Activated naive CD4-positive, alpha-beta T cell treated with anti-CD3 and anti-CD28 coated beads, Interleukin-2, amount 50 U/mL, for 72 hours (primary cell): ENCODE data around the gene NKX1-1. TPM values are rescaled to one million over a fixed set of nuclear protein-coding genes. Genes with fewer than 3 reads are reported as not detected.

Experiments used
- ATAC-seq, 2 donors: fragments of 150-1000 bp; cut with Tn5 transposase; 2 replicates each; pipeline ENCODE4 v1.10.0; 2021; ENCODE audit warnings: mild to moderate bottlenecking in 2 of 2, moderate library complexity in 2 of 2
- DNase-seq, 2 donors: peaks; one replicate each; pipeline ENCODE4 v3.0.0; 2021 to 2022; ENCODE audit warnings: low spot score in 2 of 2
- H3K27ac Mint-ChIP-seq, 2 donors: one replicate each; pipeline ENCODE4 v1.8.0; 2022; ENCODE audit warnings: mild to moderate bottlenecking in 2 of 2, mixed read lengths in 2 of 2
- H3K36me3 Mint-ChIP-seq, 2 donors: one replicate each; pipeline ENCODE4 v1.8.0; 2022; ENCODE audit warnings: mixed read lengths in 2 of 2
- H3K9me3 Mint-ChIP-seq, 2 donors: one replicate each; pipeline ENCODE4 v1.8.0; 2022; ENCODE audit warnings: mixed read lengths in 2 of 2
- total RNA-seq, 2 donors: library from RNA; stranded (reverse); gene quantifications; one replicate each; pipeline ENCODE4 v1.2.3, GENCODE V29; 2022

NKX1-1 gene
- total RNA-seq, 2 donors from 2014 or later, result not detected

- DNase-seq (no peak), ATAC-seq (no peak)
- Mint-ChIP-seq H3K36me3 (peaks cover 0 to 8% of the 10 kb centered on the region in 2 donors), H3K9me3 (no peaks in the 10 kb centered on the region), H3K27ac (no peak overlapping the region)
These were observed 3.5 kb upstream of the NKX1-1 start for GRCh38 chr4:1409491-1410425.

- H3K27ac Mint-ChIP-seq, result no peak overlapping the region
- H3K9me3 Mint-ChIP-seq, result no peaks in the 10 kb centered on the region
- no peak for DNase-seq
- peaks cover 0 to 8% of the 10 kb centered on the region in 2 donors for H3K36me3 Mint-ChIP-seq
- no peak for ATAC-seq
These were observed 2.8 kb upstream of the NKX1-1 start for GRCh38 chr4:1409079-1409478.

DNA sequence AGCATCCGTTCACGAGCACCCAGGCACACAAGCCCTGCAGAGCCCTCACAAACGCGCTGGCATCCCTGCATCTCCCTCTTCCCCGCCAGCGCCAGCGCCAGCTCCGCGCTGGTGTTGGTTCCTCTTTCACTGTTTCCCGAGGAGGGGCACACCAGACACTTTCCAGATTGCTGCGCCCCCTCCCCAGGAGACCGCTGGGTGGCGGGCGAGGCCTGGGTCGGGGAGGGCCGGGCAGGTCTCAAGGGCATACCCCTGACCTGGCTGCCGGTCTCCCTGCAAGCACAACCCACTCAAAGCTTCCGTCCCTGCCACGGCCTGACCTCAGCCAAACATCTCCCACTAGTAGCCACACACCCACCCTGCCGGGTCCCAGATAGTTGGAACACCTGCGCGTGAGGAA lies 2.2 kb upstream of the NKX1-1 start:
- Mint-ChIP-seq H3K36me3 (peaks cover 0 to 8% of the 10 kb centered on the region in 2 donors), H3K9me3 (no peaks in the 10 kb centered on the region), H3K27ac (no peak overlapping the region)
- DNase-seq (no peak), ATAC-seq (no peak)

- no peaks in the 10 kb centered on the region for H3K9me3 Mint-ChIP-seq
- DNase-seq (no peak), ATAC-seq (no peak)
- peaks cover 0 to 8% of the 10 kb centered on the region in 2 donors for H3K36me3 Mint-ChIP-seq
- no peak overlapping the region for H3K27ac Mint-ChIP-seq
These were observed 1.6 kb upstream of the NKX1-1 start for GRCh38 chr4:1407657-1408333.

- Mint-ChIP-seq H3K9me3 (no peaks in the 10 kb centered on the region), H3K27ac (peak overlapping the region in 1 of 2 donors; percentile 55), H3K36me3 (peaks cover 0 to 8% of the 10 kb centered on the region in 2 donors)
- DNase-seq, result no peak
- no peak for ATAC-seq
These were observed 877 bp upstream of the NKX1-1 start for GRCh38 chr4:1406981-1407656.

DNA sequence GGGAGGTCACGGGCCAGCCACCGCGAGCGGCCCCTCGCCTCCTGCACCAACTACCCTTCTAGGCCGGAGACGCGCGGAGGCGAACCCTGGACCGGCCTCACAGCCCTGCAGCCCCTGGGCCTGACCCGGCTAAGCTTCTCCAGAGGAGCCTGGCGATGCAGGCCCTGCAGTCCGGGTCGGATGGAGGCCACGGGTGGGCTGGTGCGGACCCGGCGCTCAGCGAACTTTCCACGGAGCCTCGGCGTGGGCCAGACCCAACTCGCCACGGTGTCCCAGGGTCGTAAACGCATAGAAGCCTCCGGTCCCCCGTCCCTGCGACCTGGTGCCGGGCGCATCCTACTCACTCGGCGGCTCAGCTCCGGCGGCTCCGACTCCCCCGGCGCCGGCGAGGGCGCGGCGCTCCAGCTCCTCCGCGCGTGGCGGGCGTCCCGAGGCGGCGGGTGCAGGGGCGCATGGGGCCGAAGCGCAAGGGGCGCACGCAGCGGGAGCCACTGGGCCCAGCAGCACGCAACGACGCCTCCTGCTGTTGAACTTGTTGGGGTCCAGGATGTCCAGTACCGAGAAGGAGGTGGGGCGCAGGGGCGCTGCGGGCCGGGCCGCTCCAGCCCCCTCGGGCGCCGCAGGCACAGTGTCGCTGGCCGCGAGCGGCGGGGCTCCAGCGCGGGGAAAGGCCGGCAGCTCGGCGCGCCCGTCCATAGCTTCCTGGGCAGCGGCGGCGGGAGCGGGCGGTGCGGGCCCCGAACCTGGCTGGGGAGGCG lies 427 bp downstream of the NKX1-1 start:
- peak in 1 of 2 donors; percentile 42 for DNase-seq
- ATAC-seq, result no peak
- Mint-ChIP-seq H3K27ac (no peak overlapping the region), H3K36me3 (peaks cover 0 to 8% of the 10 kb centered on the region in 2 donors), H3K9me3 (no peaks in the 10 kb centered on the region)

- Mint-ChIP-seq H3K27ac (peak overlapping the region in 1 of 2 donors; percentile 84), H3K36me3 (peaks cover 0 to 8% of the 10 kb centered on the region in 2 donors), H3K9me3 (no peaks in the 10 kb centered on the region)
- DNase-seq, result no peak
- ATAC-seq, result no peak
These were observed 997 bp downstream of the NKX1-1 start for GRCh38 chr4:1405254-1405635.

- H3K36me3 Mint-ChIP-seq, result peaks cover 0 to 8% of the 10 kb centered on the region in 2 donors
- no peak for ATAC-seq
- no peak overlapping the region for H3K27ac Mint-ChIP-seq
- no peak for DNase-seq
- H3K9me3 Mint-ChIP-seq, result no peaks in the 10 kb centered on the region
These were observed 1.5 kb downstream of the NKX1-1 start for GRCh38 chr4:1404573-1405253.

DNA sequence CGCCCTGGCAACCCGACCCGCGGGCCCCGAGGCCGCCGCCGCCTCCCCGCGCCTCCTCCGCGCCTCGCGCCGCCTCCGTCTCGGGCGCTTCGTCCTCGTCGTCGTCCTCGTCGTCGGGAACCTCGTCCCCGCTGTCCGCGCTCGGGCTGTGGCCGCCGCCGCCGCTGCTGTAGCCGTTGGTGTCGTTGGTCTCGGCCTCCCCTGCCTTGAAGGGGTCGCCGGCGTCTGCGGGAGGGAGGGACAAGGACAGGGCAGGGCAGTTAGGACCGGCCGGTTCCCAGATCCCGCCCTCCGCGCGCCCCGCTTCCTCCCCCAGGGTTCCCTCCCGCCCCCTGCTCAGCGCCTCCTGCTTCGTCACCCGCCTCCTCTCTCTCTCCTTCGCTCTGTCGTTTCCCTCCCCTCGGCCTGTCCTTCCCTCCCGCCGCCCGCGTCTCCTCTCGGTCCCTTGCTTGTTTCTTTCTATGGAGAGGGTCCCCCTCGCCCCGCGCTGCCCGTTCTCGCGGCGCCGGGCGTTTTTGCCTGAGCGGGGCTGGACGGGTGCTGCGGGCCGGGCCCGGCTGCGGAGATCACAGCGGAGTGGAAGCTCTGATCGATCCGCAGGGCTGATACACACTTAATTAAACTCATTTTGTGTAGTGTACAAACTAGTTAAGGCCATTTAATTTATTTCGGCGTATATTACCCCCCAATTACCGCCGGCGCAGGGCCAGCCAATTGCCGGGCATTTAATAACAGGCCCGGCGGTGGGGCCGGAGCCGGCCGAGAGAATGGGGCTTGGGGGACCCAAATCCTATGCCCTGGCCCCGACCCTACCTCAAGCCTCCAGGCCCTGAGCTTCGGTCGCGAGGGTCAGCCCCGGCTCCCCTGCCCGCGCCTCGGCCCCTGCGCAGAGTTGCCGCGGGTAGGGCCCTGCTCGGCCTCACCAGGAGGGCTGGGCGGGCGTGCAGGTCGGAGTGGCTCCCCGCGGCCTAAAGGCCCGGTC lies 2.4 kb downstream of the NKX1-1 start:
- DNase-seq (no peak), ATAC-seq (no peak)
- no peak overlapping the region for H3K27ac Mint-ChIP-seq
- peaks cover 0 to 8% of the 10 kb centered on the region in 2 donors for H3K36me3 Mint-ChIP-seq
- peaks cover 0 to 3% of the 10 kb centered on the region in 2 donors for H3K9me3 Mint-ChIP-seq

- peaks cover 0 to 3% of the 10 kb centered on the region in 2 donors for H3K9me3 Mint-ChIP-seq
- no peak for ATAC-seq
- peaks cover 0 to under 1% of the 10 kb centered on the region in 2 donors for H3K36me3 Mint-ChIP-seq
- H3K27ac Mint-ChIP-seq, result no peak overlapping the region
- DNase-seq, result no peak
These were observed 3.1 kb downstream of the NKX1-1 start for GRCh38 chr4:1403177-1403583.

DNA sequence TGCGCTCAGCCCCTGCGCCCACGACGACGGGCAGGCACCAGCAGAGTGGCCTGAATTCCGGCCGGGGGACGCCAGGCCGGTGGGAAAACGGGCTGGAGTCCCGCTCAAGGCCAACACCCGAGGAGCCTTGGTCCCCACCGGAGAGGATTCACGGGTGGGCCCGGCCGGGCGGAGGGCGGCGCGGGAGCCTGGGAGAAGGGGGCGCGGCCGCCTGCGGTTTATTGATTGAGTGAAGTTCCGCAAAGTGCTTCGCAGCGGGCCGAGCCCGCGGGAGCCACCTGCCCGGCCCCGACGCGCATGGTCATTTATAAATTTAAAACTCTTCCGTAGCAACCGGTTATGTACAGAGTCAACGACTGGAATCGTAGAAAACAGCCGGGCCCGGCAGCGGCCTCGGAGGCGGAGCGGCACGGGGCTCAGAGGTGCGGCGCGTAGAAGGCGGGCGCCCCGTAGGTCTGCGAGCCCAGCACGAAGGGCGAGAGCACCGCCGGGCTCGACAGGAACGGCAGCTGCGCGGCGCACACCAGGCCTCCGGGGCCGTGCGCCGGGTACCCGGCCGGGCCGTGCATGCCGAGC lies 3.6 kb downstream of the NKX1-1 start:
- ATAC-seq (peak in 1 of 2 donors; percentile 34), DNase-seq (no peak)
- H3K27ac Mint-ChIP-seq, result no peak overlapping the region
- H3K36me3 Mint-ChIP-seq, result no peaks in the 10 kb centered on the region
- peaks cover 0 to 3% of the 10 kb centered on the region in 2 donors for H3K9me3 Mint-ChIP-seq

GRCh38 chr4:1402021-1402515 lies 4.2 kb downstream of the NKX1-1 start:
- Mint-ChIP-seq H3K9me3 (peaks cover 0 to 3% of the 10 kb centered on the region in 2 donors), H3K27ac (no peak overlapping the region), H3K36me3 (no peaks in the 10 kb centered on the region)
- DNase-seq (no peak), ATAC-seq (no peak)

GRCh38 chr4:1401409-1402020 lies 4.7 kb downstream of the NKX1-1 start:
- ATAC-seq, result no peak
- DNase-seq, result peak in 1 of 2 donors; percentile 44
- Mint-ChIP-seq H3K9me3 (peaks cover 0 to 3% of the 10 kb centered on the region in 2 donors), H3K27ac (no peak overlapping the region), H3K36me3 (peaks cover 0 to 4% of the 10 kb centered on the region in 2 donors)

GRCh38 chr4:1400831-1401408 lies 5.3 kb downstream of the NKX1-1 start:
- DNase-seq, result peak in 1 of 2 donors; percentile 47
- Mint-ChIP-seq H3K27ac (no peak overlapping the region), H3K36me3 (peaks cover 0 to 6% of the 10 kb centered on the region in 2 donors), H3K9me3 (peaks cover 0 to 3% of the 10 kb centered on the region in 2 donors)
- no peak for ATAC-seq
